HL-60 (cell line): ENCODE results near the gene SYNJ1.
A peak's percentile ranks its signal among the peaks of the same experiment; 100 is the strongest.
"Not testable (repeated sequence)": the region's sequence is repeated elsewhere in the genome, so short reads cannot be mapped to it uniquely, and the experiment has no call there.

Experiments
- DNase-seq, 2 experiments: peaks; one replicate each; pipeline ENCODE4 v3.0.0-alpha.2; 2010 to 2020; ENCODE audit warnings: low read depth in 1 of 2, low spot score in 1 of 2
- H3K27ac ChIP-seq: fragments of 250-450 bp; sonication (Bioruptor Pico); replicated peaks from 2 replicates; pipeline ENCODE4 v1.5.1; 2020; ENCODE audit warnings: mild to moderate bottlenecking, moderate library complexity
- H3K27me3 ChIP-seq: fragments of 250-450 bp; sonication (Bioruptor Pico); 2 replicates; pipeline ENCODE4 v1.5.1; 2021; ENCODE audit warnings: mild to moderate bottlenecking, moderate library complexity; ENCODE audit not compliant: insufficient read depth, poor library complexity, severe bottlenecking
- H3K4me3 ChIP-seq: replicated peaks from 2 replicates; pipeline ENCODE4 v1.5.1; 2011; ENCODE audit warnings: mild to moderate bottlenecking, control low read depth, low read length; ENCODE audit not compliant: insufficient read depth
- CTCF ChIP-seq: IDR thresholded peaks from one replicate; pipeline ENCODE4 v1.5.1; 2011; ENCODE audit warnings: low read length, control low read depth, inconsistent platforms; ENCODE audit not compliant: insufficient read depth
- GABPA ChIP-seq: IDR thresholded peaks from 2 replicates; pipeline ENCODE4 v1.6.1; 2012; ENCODE audit warnings: low read depth
- POLR2AphosphoS5 ChIP-seq: IDR thresholded peaks from 2 replicates; pipeline ENCODE4 v1.6.1; 2012; ENCODE audit warnings: low read depth
- REST ChIP-seq: IDR thresholded peaks from 2 replicates; pipeline ENCODE4 v1.6.1; 2012; ENCODE audit warnings: low read depth; ENCODE audit not compliant: insufficient replicate concordance
- SPI1 ChIP-seq: IDR thresholded peaks from 2 replicates; pipeline ENCODE4 v1.6.1; 2012; ENCODE audit warnings: low read depth, mild to moderate bottlenecking, borderline replicate concordance

The SYNJ1 gene

GRCh38 chr21:32626621-32627196 is 101.1 kb downstream of the SYNJ1 start:
- TF ChIP-seq GABPA, result no peak
- TF ChIP-seq CTCF, result no peak
- no peak for TF ChIP-seq SPI1
- no peak for TF ChIP-seq REST
- no peak for TF ChIP-seq POLR2AphosphoS5
- DNase-seq, result no peak
- Histone ChIP-seq H3K27ac (no peak overlapping the region), H3K4me3 (no peak overlapping the region), H3K27me3 (no peaks in the 10 kb centered on the region)

- H3K27ac ChIP-seq, H3K4me3 ChIP-seq, DNase-seq, H3K27me3 ChIP-seq: not testable (repeated sequence)
These were observed 109.6 kb downstream of the SYNJ1 start for GRCh38 chr21:32618218-32618617.

GRCh38 chr21:32613436-32614043 is 114.3 kb downstream of the SYNJ1 start:
- no peak for TF ChIP-seq CTCF
- TF ChIP-seq SPI1, result no peak
- no peak for TF ChIP-seq POLR2AphosphoS5
- no peak for TF ChIP-seq GABPA
- TF ChIP-seq REST, result no peak
- H3K4me3 ChIP-seq, result peak overlapping the region; percentile 98
- H3K27ac ChIP-seq, result peak overlapping the region; percentile 96
- DNase-seq, result no peak
- H3K27me3 ChIP-seq, result no peaks in the 10 kb centered on the region

GRCh38 chr21:32612999-32613337 is 114.8 kb downstream of the SYNJ1 start:
- Histone ChIP-seq H3K27ac (peak overlapping the region; percentile 96), H3K27me3 (no peaks in the 10 kb centered on the region), H3K4me3 (peak overlapping the region; percentile 98)
- no peak for DNase-seq
- TF ChIP-seq REST (peak; percentile 8), GABPA (no peak), CTCF (no peak), POLR2AphosphoS5 (no peak)
